Ovary (tissue), 10 donors: ENCODE data around the gene OARD1. TPM values are rescaled to one million over a fixed set of nuclear protein-coding genes. Genes with fewer than 3 reads are reported as not detected.
"Not testable (repeated sequence)": the region's sequence is repeated elsewhere in the genome, so short reads cannot be mapped to it uniquely, and the experiment has no call there.

ENCODE experiments used
- DNase-seq, 5 donors: peaks; one replicate each; pipeline ENCODE4 v3.0.0-alpha.2; 2019 to 2020
- H3K27ac ChIP-seq, 2 donors: fragments of 200-600 bp; one replicate each; pipeline versions ENCODE4 v1.5.1 to v1.8.0; 2019 to 2022
- H3K27me3 ChIP-seq: fragments of 200-600 bp; one replicate; pipeline ENCODE4 v1.8.0; 2022
- H3K36me3 ChIP-seq: fragments of 200-600 bp; sonication (generic); one replicate; pipeline ENCODE4 v1.5.1; 2019
- H3K4me1 ChIP-seq: one replicate; pipeline ENCODE4 v1.8.1; 2013; ENCODE audit warnings: mild to moderate bottlenecking, moderate library complexity; ENCODE audit not compliant: insufficient read depth
- H3K4me3 ChIP-seq: fragments of 200-600 bp; sonication (generic); one replicate; pipeline ENCODE4 v1.5.1; 2017
- H3K9me3 ChIP-seq, 2 donors: fragments of 200-600 bp in 1 of 2; sonication (generic) in 1 of 2; one replicate each; pipeline versions ENCODE4 v1.5.1 to v1.8.1; 2013 to 2019; ENCODE audit warnings: mild to moderate bottlenecking in 1 of 2, moderate library complexity in 1 of 2
- CTCF ChIP-seq, 3 donors: fragments of 450-650 bp in 2 of 3; fragments of 200-600 bp in 1 of 3; IDR thresholded peaks; one replicate each; pipeline versions ENCODE4 v1.5.1 to v1.8.0; 2016 to 2022; ENCODE audit warnings: antibody characterized with exemption in 3 of 3, mild to moderate bottlenecking in 1 of 3
- EP300 ChIP-seq: sonication (generic); formaldehyde crosslinking; IDR thresholded peaks from one replicate; pipeline ENCODE4 v1.6.1; 2017; ENCODE audit warnings: antibody characterized with exemption
- POLR2A ChIP-seq: fragments of 450-650 bp; IDR thresholded peaks from one replicate; pipeline ENCODE4 v1.6.1; 2017; ENCODE audit warnings: antibody characterized with exemption, mild to moderate bottlenecking, moderate library complexity
- WGBS, 3 donors: extraction: QIAGEN DNeasy Blood & Tissue Kit in 1 of 3; methylation state at CpG; one replicate each; pipeline versions ENCODE4 v1.1.5 to v1.1.7; 2013 to 2017; 5-methylcytosine and 5-hydroxymethylcytosine counted together
- intact Hi-C, 4 donors: fragments of 100-400 bp; cut with DNase I; formaldehyde crosslinking; loops; one replicate each; pipeline versions ENCODE4 v1.11.0 to v1.15.1; 2022 to 2023
- long read RNA-seq, 3 donors: library from polyadenylated mRNA in 2 of 3; unstranded in 2 of 3; transcript quantifications; one replicate each; pipeline ENCODE4 v2.0.0 and lab custom pipeline, GENCODE V29; 2021 to 2026
- polyA plus RNA-seq, 2 donors: library from polyadenylated mRNA; stranded (reverse); fragments of 200-250 nt in 1 of 2; fragments of 350-450 nt in 1 of 2; fragmentation: Illumina TruSeq in 1 of 2; extraction: RNeasy Lipid Tissue Mini Kit (QIAGEN cat#74804) in 1 of 2; gene quantifications; one replicate each; pipeline ENCODE4 v1.2.3, GENCODE V29; 2013 to 2014
- total RNA-seq, 7 donors: library from RNA; depleted of rRNA in 2 of 7; stranded (reverse); fragments of >200 nt in 2 of 7; fragmentation: NEBNext Ultra II Directional in 3 of 7; extraction: Animal tissue kit (Norgen Biotek cat#: 25700) in 3 of 7; gene quantifications; one replicate each; pipeline versions ENCODE4 v1.1.0 to v1.2.4, GENCODE V29; 2016 to 2023
- donor health status: DM: no; HTN: no; CAD: no; lungs with moderate emphysema.
- donor health status: DM: no; HTN: no; CAD: no.
- donor health status: Bipolar disorder and iron deficiency.
- donor health status: DM: yes; HTN: yes; CAD: no.
- donor health status: DM: no; HTN: no; CAD: no.
- donor health status: DM: yes; HTN: yes; CAD: no.

The OARD1 gene, protein sequence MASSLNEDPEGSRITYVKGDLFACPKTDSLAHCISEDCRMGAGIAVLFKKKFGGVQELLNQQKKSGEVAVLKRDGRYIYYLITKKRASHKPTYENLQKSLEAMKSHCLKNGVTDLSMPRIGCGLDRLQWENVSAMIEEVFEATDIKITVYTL
- 10 to 100 TPM; 10.6 to 26.9 (median 19.7) TPM for total RNA-seq
- 10 to 100 TPM; 33.4 to 34.5 TPM for polyA plus RNA-seq
- long read RNA-seq, donor 1, transcript OARD1-202 (6 exons, 1,337 nt): major isoform, 18 of 48 reads
- long read RNA-seq, donor 1, transcript OARD1-210 (6 exons, 3,330 nt): minor isoform, 14 of 48 reads
- long read RNA-seq, donor 1, transcript OARD1-207 (5 exons, 819 nt): minor isoform, 5 of 48 reads
- long read RNA-seq, donor 1, partial matches to known transcripts: 1 of 48 reads
- long read RNA-seq, donor 1, other reads (novel, unspliced or antisense): 8 of 48 reads
- long read RNA-seq, donor 2, transcript OARD1-210 (6 exons, 3,330 nt): major isoform, 21 of 76 reads
- long read RNA-seq, donor 2, transcript OARD1-202 (6 exons, 1,337 nt): minor isoform, 17 of 76 reads
- long read RNA-seq, donor 2, transcript OARD1-203 (6 exons, 1,515 nt): minor isoform, 9 of 76 reads
- long read RNA-seq, donor 2, partial matches to known transcripts: 16 of 76 reads
- long read RNA-seq, donor 2, other reads (novel, unspliced or antisense): 5 of 76 reads
- long read RNA-seq, donor 3, transcript OARD1-202 (6 exons, 1,337 nt): minor isoform, 6 of 18 reads
- long read RNA-seq, donor 3, transcript OARD1-210 (6 exons, 3,330 nt): major isoform, 8 of 18 reads
- long read RNA-seq, donor 3, partial matches to known transcripts: 0 of 18 reads
- long read RNA-seq, donor 3, other reads (novel, unspliced or antisense): 2 of 18 reads

GRCh38 chr6:41071923-41072835 is at the start of gene OARD1:
Gene OARD1 (minus strand): TSS chr6:41072356. CDS start chr6:41071634, 722 bp downstream.
- H3K4me3 ChIP-seq: peak within 1 kb of the TSS; percentile 86
- 0 to 1% (median 0%) methylated on average over 63 of the region's 63 CpGs for WGBS, 3 donors
- no peaks in the 10 kb centered on the region for H3K9me3 ChIP-seq

GRCh38 chr6:41120058-41120457 is 47.9 kb upstream of the OARD1 start:
- Histone ChIP-seq H3K27ac (no peak overlapping the region), H3K4me1 (no peaks in the 10 kb centered on the region), H3K36me3 (no peaks in the 10 kb centered on the region), H3K9me3 (no peaks in the 10 kb centered on the region), H3K4me3 (no peak overlapping the region), H3K27me3 (no peaks in the 10 kb centered on the region)
- intact Hi-C loops: no loop called here
- DNase-seq: no peak
- no peak for TF ChIP-seq POLR2A
- TF ChIP-seq EP300: no peak
- no peak for TF ChIP-seq CTCF (IDR thresholded peaks at IDR 0.05)
- WGBS, 3 donors: 91 to 99% (median 97%) methylated on average over 1 of the region's 1 CpG

More at GRCh38 chr6:41071923-41072835, at the start of gene OARD1:
- peaks cover 5% of the 10 kb centered on the region for H3K4me1 ChIP-seq
- DNase-seq: peak; percentile 100
- intact Hi-C loops: no loop called here
- peak within 1 kb of the TSS; percentile 92 to 99 for H3K27ac ChIP-seq
- TF ChIP-seq EP300 (peak; percentile 53), CTCF (IDR thresholded peaks at IDR 0.05) (no peak), POLR2A (peak; percentile 87)
- no peaks in the 10 kb centered on the region for H3K36me3 ChIP-seq
- no peaks in the 10 kb centered on the region for H3K27me3 ChIP-seq

- TF ChIP-seq POLR2A (no peak), EP300 (no peak), CTCF (IDR thresholded peaks at IDR 0.05) (no peak)
- no peak for DNase-seq
- no peaks in the 10 kb centered on the region for H3K36me3 ChIP-seq
- WGBS, 3 donors: 63 to 74% (median 65%) methylated on average over 1 of the region's 1 CpG
- no peaks in the 10 kb centered on the region for H3K9me3 ChIP-seq
- intact Hi-C loops: no loop called here
- no peaks in the 10 kb centered on the region for H3K27me3 ChIP-seq
- H3K4me1 ChIP-seq: no peaks in the 10 kb centered on the region
- no peak overlapping the region for H3K27ac ChIP-seq
- no peak overlapping the region for H3K4me3 ChIP-seq
These were observed 47.4 kb upstream of the OARD1 start for GRCh38 chr6:41119508-41119907.

- H3K9me3 ChIP-seq, H3K27me3 ChIP-seq, H3K4me3 ChIP-seq, H3K36me3 ChIP-seq, H3K4me1 ChIP-seq, DNase-seq, intact Hi-C loops, H3K27ac ChIP-seq: not testable (repeated sequence)
- WGBS, 3 donors: 90 to 97% (median 95%) methylated on average over 2 of the region's 2 CpGs
These were observed 42.9 kb upstream of the OARD1 start for GRCh38 chr6:41115027-41115426.
